ENCODE measurements around the gene ATP6V0C. TPM values are rescaled to one million over a fixed set of nuclear protein-coding genes. Genes with fewer than 3 reads are reported as not detected.

ATP6V0C gene
- total RNA-seq, 1 experiment from 2014 or later, result 249 TPM

DNA sequence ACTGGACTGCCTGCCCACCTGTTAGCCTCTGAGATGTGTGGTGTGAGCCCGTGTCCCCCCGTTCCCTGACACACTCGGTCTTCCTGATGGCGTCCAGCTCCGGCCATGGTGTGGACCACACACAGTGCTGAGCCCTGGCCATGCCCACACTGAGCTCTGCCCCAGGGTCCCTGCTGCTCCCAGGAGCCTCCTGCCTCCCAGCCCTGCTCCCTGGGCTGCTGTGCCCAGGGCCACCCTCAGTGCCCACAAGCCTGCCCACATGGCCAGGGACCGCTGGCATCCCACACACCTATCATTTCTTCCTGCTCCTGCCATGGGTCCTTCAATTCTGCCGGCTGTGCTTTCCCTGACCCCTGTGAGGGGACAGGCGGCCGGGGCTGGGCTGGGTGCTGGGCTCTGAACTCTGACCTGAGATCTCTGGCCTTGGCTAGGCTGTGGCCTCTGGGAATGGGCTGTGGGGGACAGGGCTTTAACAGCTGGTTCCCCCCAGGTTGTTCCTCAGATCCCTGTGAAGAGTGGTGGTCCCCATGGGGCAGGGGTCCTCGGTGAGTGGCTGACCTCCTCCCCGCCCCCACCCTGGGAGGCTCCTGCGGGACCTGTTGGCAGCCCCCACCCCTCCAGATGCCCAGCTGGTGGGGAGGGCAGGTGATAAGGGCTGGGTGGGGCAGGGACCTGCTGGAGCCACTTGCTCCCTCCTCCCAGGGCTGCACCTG is 13.5 kb downstream of the ATP6V0C start:
- H3K4me3 ChIP-seq, result no peak overlapping the region
- no peaks in the 10 kb centered on the region for H3K27me3 ChIP-seq (ENCODE audit: insufficient read depth, low read depth)
- 0 out of 2 replicates have a peak, but pooled peaks cover 7% of the 10 kb centered on the region for H3K4me1 ChIP-seq (replicated peaks; ENCODE audit: insufficient read depth)
- BruUV-seq (replicated peaks), result no TSS peak
- no peak overlapping the region for H3K4me2 ChIP-seq
- H3K79me2 ChIP-seq (ENCODE audit: low read depth), result peaks cover 5% of the 10 kb centered on the region
- no peak for TF ChIP-seq EZH2 (IDR thresholded peaks at IDR 0.05; ENCODE audit: low read depth)
- TF ChIP-seq, protein P1, sequence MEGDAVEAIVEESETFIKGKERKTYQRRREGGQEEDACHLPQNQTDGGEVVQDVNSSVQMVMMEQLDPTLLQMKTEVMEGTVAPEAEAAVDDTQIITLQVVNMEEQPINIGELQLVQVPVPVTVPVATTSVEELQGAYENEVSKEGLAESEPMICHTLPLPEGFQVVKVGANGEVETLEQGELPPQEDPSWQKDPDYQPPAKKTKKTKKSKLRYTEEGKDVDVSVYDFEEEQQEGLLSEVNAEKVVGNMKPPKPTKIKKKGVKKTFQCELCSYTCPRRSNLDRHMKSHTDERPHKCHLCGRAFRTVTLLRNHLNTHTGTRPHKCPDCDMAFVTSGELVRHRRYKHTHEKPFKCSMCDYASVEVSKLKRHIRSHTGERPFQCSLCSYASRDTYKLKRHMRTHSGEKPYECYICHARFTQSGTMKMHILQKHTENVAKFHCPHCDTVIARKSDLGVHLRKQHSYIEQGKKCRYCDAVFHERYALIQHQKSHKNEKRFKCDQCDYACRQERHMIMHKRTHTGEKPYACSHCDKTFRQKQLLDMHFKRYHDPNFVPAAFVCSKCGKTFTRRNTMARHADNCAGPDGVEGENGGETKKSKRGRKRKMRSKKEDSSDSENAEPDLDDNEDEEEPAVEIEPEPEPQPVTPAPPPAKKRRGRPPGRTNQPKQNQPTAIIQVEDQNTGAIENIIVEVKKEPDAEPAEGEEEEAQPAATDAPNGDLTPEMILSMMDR (conservative IDR thresholded peaks at IDR 0.05), result no peak
- H3K9me3 ChIP-seq (ENCODE audit: insufficient read depth, low read depth), result no peaks in the 10 kb centered on the region
- no peak overlapping the region for H3K27ac ChIP-seq
- DNase-seq, result no peak
- intact Hi-C loops (cut with micrococcal nuclease; ENCODE audit: unreplicated experiment), result no loop called here
- H4K20me1 ChIP-seq (ENCODE audit: insufficient read depth), result no peaks in the 10 kb centered on the region
- peaks cover 8% of the 10 kb centered on the region; the same call in 1 of the 2 replicates for H3F3A ChIP-seq (ENCODE audit: insufficient read depth, low read depth)
- CTCF ChIA-PET, result no interaction called here
- no peaks in the 10 kb centered on the region for H3K9me2 ChIP-seq (ENCODE audit: insufficient read depth)
- H2AFZ ChIP-seq, result no peak overlapping the region
- no peaks in the 10 kb centered on the region for H3K36me3 ChIP-seq (ENCODE audit: low read depth)
- POLR2A ChIA-PET (ENCODE audit: unreplicated experiment), result no interaction called here

DNA sequence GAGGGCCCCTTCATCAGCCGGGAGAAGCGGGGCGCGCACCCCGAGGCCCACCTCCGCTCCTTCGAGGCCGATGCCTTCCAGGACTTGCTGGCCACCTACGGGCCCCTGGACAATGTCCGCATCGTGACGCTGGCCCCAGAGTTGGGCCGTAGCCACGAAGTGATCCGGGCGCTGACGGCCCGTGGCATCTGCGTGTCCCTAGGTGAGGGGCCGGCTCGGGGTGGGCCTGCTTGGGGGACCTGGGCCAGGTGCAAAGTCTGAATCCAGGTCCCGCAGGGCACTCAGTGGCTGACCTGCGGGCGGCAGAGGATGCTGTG is 14.0 kb downstream of the ATP6V0C start:
- H2AFZ ChIP-seq, result no peak overlapping the region
- BruUV-seq (replicated peaks), result no TSS peak
- DNase-seq, result no peak
- H3K4me1 ChIP-seq (replicated peaks; ENCODE audit: insufficient read depth), result peaks cover 8% of the 10 kb centered on the region; the same call in 1 of the 2 replicates
- H3K27me3 ChIP-seq (ENCODE audit: insufficient read depth, low read depth), result no peaks in the 10 kb centered on the region
- peaks cover 8% of the 10 kb centered on the region; the same call in 1 of the 2 replicates for H3F3A ChIP-seq (ENCODE audit: insufficient read depth, low read depth)
- no peak for TF ChIP-seq EZH2 (IDR thresholded peaks at IDR 0.05; ENCODE audit: low read depth)
- TF ChIP-seq, protein P1 (conservative IDR thresholded peaks at IDR 0.05), result no peak
- peaks cover 3% of the 10 kb centered on the region; the same call in 1 of the 2 replicates for H3K79me2 ChIP-seq (ENCODE audit: low read depth)
- H3K4me2 ChIP-seq, result no peak overlapping the region
- H3K36me3 ChIP-seq (ENCODE audit: low read depth), result no peaks in the 10 kb centered on the region
- H3K27ac ChIP-seq, result no peak overlapping the region
- H4K20me1 ChIP-seq (ENCODE audit: insufficient read depth), result no peaks in the 10 kb centered on the region
- intact Hi-C loops (cut with micrococcal nuclease; ENCODE audit: unreplicated experiment), result no loop called here
- POLR2A ChIA-PET (ENCODE audit: unreplicated experiment), result no interaction called here
- CTCF ChIA-PET, result no interaction called here
- no peaks in the 10 kb centered on the region for H3K9me2 ChIP-seq (ENCODE audit: insufficient read depth)
- H3K9me3 ChIP-seq (ENCODE audit: insufficient read depth, low read depth), result no peaks in the 10 kb centered on the region
- no peak overlapping the region for H3K4me3 ChIP-seq

DNA sequence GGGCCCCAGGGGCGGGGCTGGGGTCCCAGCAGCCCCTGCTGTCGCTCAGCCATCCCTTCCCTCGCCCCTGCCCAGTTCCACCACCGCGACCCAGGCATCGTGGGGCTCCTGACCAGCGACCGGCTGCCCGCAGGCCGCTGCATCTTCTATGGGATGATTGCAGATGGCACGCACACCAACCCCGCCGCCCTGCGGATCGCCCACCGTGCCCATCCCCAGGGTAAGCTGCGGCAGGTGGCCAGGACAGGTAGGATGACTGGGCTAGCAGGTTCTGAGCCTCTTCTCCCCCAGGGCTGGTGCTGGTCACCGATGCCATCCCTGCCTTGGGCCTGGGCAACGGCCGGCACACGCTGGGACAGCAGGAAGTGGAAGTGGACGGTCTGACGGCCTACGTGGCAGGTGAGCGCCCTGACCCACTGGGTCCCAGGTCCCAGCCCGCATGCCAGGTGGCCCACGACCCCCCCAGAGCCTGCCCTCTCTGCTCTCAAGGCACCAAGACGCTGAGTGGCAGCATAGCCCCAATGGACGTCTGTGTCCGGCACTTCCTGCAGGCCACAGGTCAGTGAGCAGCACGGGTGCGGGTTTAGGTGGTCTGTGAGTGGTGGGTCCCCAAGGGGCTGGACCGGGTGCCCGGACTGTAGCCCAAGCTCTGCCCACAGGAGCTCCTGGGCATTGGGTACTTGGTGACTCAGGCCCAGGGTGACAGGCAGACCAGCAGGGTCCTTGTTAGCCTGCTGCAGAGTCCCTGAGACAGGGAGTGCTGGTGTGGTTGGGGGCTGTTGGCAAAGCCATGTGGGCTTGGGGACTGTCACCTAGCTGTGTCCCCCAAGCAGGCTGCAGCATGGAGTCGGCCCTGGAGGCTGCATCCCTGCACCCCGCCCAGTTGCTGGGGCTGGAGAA is 14.7 kb downstream of the ATP6V0C start:
- Histone ChIP-seq H3K4me2 (no peak overlapping the region), H3K9me3 (ENCODE audit: insufficient read depth, low read depth) (no peaks in the 10 kb centered on the region), H3K79me2 (ENCODE audit: low read depth) (no peaks in the 10 kb centered on the region; the same call in 1 of the 2 replicates), H3K4me3 (no peak overlapping the region), H3K4me1 (replicated peaks; ENCODE audit: insufficient read depth) (peaks cover 10% of the 10 kb centered on the region; the same call in 1 of the 2 replicates), H3K9me2 (ENCODE audit: insufficient read depth) (no peaks in the 10 kb centered on the region), H3K27ac (no peak overlapping the region), H4K20me1 (ENCODE audit: insufficient read depth) (no peaks in the 10 kb centered on the region), H3K27me3 (ENCODE audit: insufficient read depth, low read depth) (no peaks in the 10 kb centered on the region), H3K36me3 (ENCODE audit: low read depth) (no peaks in the 10 kb centered on the region), H2AFZ (no peak overlapping the region), H3F3A (ENCODE audit: insufficient read depth, low read depth) (peaks cover 8% of the 10 kb centered on the region; the same call in 1 of the 2 replicates)
- TF ChIP-seq, protein P1 (conservative IDR thresholded peaks at IDR 0.05), result no peak
- POLR2A ChIA-PET (ENCODE audit: unreplicated experiment), result no interaction called here
- DNase-seq, result no peak
- no TSS peak for BruUV-seq (replicated peaks)
- intact Hi-C loops (cut with micrococcal nuclease; ENCODE audit: unreplicated experiment), result no loop called here
- CTCF ChIA-PET, result interaction anchor here (0.6 kb wide), 1 partner anchor 1089 kb away, joined by 12 read pairs; no protein-coding TSS in a partner anchor

Measured in PC-9 (cell line).